HG02943 (cell line): Measurements from ENCODE around the gene ACACB.

Source experiments
- ATAC-seq: cut with Tn5 transposase; IDR thresholded peaks from one replicate; pipeline ENCODE4 v1.9.1; 2021; ENCODE audit warnings: mild to moderate bottlenecking, low read depth, moderate library complexity; ENCODE audit not compliant: unreplicated experiment

Gene ACACB

GRCh38 chr12:109202770-109203169 lies 86.4 kb downstream of the ACACB start:
- ATAC-seq = no peak

DNA sequence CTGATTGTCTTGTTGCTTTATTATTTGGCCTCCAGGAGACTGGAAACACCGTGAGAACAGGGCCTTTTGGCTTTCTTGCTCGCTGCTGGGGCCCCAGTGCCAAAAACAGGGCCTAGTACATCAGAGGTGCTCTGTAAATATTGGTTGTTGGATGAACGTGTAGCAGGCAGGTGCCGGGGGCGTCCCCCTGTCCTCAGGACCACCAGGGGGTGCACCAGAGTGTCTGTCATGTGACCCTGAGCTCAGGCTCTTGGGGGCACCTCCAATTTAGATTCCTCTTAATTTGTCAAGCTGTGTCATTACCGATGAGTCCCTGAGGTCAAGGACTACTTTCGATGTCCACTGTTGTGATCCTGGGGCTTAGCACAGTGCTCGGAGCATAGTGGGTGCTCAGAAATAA lies 87.1 kb downstream of the ACACB start:
- ATAC-seq = no peak

DNA sequence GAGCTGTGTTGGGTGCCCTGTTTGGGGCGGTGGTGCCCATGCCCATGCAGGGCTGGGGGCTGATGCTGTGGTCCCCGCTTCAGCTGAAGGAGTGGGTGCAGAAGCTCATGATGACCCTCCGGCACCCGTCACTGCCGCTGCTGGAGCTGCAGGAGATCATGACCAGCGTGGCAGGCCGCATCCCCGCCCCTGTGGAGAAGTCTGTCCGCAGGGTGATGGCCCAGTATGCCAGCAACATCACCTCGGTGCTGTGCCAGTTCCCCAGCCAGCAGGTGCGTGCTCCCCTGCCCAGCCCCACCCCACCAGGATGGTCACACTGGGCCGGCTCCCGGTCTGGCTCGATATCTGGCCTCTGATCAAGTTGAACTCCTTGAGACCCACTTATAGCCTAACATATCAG lies 92.7 kb downstream of the ACACB start:
- ATAC-seq = no peak

DNA sequence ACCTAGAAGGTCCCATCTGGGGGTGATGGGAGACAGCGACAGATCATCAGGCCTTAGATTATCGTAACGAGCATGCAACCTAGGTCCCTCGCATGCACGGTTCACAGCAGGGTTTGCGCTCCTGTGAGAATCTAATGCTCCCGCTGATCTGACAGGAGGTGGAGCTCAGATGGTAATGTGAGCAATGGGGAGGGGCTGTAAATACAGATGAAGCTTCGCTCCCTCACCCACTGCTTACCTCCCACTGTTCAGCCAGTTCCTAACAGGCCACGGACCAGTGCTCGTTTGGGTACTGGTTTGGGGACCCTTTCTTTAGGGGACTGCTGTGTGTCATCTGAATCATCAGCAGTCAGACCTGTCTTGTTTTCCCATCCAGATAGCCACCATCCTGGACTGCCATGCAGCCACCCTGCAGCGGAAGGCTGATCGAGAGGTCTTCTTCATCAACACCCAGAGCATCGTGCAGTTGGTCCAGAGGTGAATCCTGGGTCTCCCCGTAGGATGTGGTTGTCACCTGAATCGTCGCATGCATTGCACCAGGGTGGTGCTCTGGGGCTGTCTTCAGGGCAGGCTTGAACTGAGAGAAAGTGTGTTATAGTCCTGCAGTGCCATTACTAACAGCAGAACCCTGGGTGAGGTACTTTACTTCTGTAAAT lies 96.2 kb downstream of the ACACB start:
- ATAC-seq = no peak

DNA sequence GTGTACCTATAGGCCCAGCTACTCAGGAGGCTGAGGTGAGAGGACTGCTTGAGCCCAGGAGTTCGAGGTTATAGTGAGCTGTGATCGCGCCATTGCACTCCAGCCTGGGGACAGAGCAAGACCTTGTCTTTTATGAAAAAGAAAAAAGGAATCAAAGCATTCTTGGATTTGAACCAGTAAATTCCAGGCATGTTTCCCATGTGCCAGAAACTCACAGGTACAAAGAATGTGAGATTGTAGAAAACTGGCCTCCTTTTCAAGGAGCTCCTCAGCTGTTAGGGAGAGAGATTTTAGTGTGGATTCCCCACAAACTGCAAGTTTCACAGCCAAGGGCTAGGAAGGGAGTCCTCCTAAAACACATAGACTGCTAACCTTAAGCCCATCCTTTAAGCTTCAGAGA lies 97.7 kb downstream of the ACACB start:
- no peak for ATAC-seq

DNA sequence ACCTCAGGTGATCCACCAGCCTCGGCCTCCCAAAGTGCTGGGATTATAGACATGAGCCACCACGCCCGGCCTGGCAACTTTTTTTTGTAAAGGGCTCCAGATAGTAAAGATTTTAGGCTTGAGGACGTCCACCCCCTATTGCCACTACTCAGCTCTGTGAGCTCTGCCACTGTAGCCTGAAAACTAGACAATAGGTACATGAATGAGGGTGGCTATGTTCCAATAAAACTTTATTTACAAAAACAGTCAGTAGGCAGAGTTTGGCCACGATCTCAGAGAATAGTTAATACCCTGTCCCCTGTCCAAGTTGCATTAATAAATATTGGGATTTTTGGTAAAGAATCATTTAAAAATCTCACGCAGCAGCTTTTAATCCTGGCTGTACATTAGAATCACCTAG lies 102.6 kb downstream of the ACACB start:
- no peak for ATAC-seq

DNA sequence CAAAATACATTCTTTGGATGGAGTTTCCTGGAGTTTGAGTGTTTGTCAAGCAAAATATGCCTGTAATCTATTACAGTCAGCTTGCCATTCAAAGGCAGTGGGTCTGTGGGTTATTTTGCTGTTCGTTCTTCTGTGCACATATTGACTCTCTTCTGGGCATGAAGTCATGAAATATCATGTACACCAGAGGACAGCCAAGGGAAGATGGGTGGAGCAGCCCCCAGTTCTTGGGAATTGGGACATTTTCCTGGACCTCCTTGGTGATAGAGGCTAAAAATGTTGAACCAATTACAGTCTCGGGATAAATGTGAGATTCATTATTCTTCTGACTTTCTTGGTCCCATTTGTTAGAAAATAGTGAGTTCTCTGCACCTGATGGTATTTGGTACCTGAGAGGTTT lies 103.6 kb downstream of the ACACB start:
- ATAC-seq = no peak

DNA sequence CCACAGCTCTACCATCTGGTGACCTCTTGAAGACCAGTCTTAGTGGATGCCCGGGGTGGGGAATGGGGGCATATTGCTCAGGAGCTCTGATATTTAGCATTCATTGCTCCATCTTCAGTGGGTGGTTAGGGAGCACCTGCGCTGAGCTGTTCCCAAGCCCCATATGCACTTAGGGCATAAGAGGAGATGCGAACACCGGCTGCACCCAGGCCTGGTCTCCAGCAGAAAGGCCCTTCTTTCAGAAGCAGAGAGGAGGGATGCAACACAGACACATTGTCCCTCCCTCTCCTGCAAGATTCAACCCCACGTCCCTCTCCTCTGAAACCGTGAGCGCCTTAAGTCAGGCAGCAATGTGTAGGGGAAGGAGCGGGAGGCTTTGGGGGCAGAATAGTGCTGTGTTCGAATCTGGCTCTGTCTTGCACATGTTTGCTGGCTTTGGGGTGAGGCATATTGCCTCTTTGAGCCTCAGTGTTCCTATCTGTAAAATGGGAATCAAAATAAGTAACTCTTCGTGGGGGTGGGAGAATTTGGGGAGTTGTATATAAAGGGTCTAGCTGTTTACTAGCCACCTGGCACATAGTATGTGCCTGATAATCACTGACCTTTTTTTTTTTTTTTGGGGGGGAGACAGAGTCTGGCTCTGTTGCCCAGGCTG lies 105.0 kb downstream of the ACACB start:
- no peak for ATAC-seq

DNA sequence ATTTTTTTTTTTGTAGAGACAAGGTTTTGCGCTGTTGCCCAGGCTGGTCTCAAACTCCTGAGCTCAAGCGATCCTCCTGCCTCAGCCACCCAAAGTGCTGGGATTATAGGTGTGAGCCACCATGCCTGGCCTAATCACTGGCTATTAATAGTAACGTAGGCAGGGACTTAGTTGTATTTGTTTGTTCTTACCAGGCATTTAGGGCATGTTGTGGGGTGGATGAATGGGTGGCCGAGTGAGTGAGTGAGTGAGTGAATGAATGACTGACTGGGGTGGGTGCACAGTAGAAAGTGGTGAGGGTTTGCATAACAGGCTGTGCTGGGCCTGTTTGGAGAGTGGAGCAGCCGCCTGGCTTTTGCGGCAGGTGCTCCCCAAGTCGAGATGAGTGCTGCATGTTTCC lies 105.7 kb downstream of the ACACB start:
- ATAC-seq = no peak

DNA sequence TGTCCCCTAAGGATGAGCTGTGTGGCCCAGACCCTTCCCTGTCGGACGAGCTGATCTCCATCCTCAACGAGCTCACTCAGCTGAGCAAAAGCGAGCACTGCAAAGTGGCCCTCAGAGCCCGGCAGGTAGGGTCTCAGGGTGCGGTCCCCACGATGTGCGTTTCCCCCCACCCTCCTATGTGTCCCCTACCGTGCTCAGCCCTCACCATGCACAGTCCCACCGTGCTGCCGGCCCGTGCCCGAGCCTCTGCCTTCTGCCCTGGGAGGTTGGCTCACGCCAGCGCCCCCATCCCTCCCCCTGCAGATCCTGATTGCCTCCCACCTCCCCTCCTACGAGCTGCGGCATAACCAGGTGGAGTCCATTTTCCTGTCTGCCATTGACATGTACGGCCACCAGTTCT lies 106.1 kb downstream of the ACACB start:
- ATAC-seq = no peak

DNA sequence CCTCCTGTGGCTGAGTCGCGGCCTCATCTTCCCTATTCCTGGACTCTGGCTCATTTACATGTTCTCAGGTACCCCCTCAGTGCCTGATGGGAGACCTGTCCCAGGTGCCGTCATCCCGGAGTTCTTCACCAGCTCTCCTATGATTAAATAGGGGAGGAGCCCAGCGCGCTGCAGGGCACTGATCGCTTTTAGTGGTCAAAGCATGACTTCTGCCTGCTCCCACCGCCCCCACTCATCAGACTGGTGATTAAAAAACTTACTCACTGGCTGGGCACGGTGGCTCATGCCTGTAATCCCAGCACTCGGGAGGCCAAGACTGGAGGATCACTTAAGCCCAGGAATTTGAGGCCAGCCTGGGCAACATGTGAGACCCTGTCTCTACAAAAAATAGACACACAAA lies 106.8 kb downstream of the ACACB start:
- no peak for ATAC-seq

GRCh38 chr12:109223868-109224267 lies 107.5 kb downstream of the ACACB start:
- ATAC-seq = no peak

GRCh38 chr12:109228664-109229063 lies 112.3 kb downstream of the ACACB start:
- ATAC-seq = no peak

GRCh38 chr12:109230193-109230592 lies 113.8 kb downstream of the ACACB start:
- no peak for ATAC-seq

DNA sequence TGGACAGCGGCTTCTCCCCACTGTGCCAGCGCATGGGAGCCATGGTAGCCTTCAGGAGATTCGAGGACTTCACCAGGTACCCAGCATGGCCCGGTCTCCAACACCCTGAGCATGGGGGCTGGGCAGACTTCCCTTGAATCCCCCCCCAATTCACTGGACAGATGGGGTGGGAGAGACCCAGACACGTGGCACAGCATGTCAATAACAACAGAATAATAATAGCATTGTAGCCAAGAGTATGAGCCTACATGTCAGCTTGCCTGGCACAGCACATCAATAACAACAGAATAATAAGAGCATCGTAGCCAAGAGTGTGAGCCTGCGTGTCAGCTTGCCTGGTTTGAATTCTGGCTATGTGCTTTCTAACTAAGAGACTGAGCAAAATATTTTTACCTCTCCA lies 116.3 kb downstream of the ACACB start:
- ATAC-seq = no peak

DNA sequence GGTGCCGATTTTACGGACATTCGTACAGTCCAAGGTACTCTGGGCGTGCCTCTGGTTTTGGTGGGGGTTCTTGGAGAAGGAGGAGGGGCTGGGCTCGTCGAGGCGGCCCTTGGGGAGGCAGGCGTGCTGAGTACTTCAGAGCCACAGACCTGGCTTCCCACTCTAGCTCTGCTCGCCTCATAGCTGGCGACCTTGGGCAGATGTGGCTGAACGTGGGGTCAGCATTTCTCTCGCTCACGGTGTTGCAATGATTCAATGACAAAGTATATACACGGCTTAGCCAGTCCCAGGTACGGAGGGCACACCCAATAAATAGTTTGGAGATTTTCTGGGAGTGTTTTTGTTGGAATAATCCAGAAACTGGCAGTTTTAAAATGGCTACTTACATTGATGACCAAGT lies 117.6 kb downstream of the ACACB start:
- no peak for ATAC-seq

GRCh38 chr12:109236257-109236656 lies 119.9 kb downstream of the ACACB start:
- ATAC-seq = no peak

DNA sequence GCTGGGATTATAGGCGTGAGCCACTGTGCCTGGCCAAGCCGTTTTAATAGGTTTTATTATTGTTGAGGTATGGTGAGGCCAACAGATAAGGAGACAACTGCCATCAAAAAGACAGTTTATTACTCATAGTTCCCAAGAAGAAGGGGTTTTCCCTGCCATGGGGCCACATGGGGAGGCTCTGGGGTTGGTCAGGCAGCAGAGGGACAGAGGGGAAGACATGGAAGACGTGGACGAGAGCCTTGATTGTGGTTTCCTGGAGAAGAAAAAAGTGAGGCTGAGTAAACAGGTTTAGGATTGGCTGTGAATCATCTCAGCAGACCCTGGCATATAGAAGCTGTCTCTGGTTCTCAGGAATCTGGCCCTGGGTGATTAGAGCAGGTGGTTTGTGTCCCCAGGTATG lies 122.8 kb downstream of the ACACB start:
- ATAC-seq = no peak

- no peak for ATAC-seq
Measured at GRCh38 chr12:109239691-109240090, 123.3 kb downstream of the ACACB start.

DNA sequence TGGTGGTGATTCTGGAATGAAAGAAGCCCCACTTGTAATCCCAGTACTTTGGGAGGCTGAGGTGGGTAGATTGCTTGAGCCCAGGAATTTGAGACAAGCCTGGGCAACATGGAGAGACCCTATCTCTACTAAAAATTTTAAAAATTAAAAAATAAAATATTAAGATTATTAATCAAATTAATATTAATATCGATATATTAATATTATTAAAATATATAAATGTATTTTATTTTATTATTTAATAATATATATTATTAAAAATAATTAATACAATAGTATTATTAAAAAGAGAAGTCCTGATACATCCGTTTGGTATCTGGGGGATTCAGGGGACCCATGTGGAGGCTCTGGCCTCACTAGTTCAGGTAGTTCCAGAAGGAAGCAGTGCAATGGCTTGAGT lies 124.0 kb downstream of the ACACB start:
- no peak for ATAC-seq

DNA sequence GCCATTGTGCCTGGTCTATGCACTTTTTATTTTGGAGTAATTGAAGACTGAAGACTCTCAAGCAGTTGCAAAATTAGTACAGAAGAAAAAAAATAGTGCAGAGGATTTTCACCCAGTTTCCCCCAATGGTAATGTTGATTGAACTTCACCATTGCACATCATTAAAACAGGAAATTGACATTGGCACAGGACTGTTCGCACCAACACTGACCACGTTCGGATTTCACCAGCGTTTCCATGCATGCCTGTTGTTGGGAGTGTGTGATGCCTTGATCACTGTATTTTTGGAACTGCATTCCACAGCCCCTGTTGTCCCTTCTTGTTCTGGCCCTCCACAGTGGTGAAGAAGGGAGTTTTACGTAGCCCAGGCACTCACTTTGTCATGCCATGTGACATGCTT lies 125.5 kb downstream of the ACACB start:
- ATAC-seq = no peak

DNA sequence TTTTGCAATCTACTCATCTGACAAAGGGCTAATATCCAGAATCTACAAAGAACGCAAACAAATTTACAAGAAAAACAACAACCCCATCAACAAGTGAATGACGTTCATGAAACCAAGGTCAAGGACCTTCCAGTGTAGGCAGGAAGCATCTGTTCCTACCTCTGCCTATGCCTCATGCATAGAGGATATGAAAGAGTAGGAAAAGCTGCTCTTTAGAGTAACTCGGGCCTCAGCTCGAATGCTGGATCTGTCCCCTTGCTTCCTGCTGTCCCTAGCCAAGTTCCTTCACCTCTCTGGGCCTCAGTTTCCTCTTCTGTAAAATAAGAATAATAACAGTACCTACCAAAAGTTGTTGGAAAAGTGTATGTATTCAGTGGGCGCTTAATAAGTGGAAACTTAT lies 127.7 kb downstream of the ACACB start:
- ATAC-seq = no peak

DNA sequence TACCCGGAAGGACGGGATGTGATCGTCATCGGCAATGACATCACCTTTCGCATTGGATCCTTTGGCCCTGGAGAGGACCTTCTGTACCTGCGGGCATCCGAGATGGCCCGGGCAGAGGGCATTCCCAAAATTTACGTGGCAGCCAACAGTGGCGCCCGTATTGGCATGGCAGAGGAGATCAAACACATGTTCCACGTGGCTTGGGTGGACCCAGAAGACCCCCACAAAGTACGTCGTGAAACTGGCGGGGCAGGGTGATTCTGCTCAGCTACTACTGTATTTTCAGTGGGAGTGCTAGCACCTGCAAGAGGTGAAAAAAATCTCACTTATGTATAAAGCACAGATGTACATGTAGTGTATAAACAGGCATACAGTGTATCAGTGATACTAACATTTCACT lies 129.8 kb downstream of the ACACB start:
- no peak for ATAC-seq
